SKM-1 treated with dmso at 0.1 percent for 144 hours (cell line): ENCODE data around the gene GBX1.

ENCODE experiments used
- DNase-seq: peaks from one replicate; lab custom pipeline; 2025; ENCODE audit not compliant: unreplicated experiment; lab: John Stamatoyannopoulos, UW

GBX1 gene

DNA sequence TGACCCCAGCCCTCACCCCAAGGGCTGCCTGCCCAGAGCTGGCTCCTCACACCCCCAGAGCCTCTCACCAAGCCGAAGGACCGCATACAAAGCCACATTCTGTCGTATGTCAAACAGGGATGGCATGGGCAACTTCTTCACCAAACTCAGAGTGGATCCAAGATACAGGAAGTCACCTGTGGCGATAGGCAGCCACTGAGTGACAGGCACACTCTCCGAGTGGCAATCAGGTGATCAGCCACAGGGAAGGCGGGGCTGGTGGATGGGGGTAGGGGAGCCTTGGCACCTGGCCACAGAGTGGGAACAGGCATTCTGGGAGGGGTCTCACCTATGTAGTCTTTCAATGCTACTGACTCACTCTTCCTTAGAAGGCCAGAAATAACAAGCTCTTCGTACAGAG lies 26.7 kb upstream of the GBX1 start:
- no peak for DNase-seq

DNA sequence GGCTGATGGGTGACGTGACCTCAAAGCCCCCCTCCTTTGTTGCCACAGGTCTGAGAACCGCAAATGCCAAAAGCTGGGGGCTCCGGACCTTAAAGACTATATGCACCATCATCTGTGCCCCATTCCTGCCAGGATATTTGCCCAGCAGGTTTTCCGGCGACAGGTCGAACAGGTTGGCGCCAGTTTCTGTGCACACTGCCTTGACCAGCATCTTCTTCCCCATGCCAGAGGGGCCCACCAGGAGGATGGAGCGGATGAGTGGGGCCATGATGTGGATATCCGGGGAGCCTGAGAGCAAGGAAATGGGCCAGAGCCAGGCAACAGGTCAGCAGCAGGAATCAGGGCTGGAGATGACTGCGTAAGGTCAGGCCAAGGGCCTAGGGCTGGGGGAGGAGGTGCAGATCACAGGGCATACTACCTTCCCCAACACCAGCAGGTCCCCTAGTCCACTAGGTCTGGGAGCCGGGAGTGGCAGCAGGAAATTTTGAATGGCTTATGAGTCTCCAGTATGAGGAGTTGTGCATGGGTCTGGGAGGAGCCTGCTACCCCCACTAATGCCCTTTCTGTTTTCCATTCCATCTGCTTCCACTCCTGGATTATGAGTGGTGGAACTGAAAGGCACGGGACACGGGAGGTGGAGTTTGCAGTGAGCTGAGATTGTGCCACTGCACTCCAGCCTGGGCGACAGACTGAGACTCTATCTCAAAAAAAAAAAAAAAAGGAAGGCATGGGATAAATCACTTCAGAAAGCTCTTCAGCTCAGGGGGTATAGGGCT lies 25.9 kb upstream of the GBX1 start:
- DNase-seq: no peak

DNA sequence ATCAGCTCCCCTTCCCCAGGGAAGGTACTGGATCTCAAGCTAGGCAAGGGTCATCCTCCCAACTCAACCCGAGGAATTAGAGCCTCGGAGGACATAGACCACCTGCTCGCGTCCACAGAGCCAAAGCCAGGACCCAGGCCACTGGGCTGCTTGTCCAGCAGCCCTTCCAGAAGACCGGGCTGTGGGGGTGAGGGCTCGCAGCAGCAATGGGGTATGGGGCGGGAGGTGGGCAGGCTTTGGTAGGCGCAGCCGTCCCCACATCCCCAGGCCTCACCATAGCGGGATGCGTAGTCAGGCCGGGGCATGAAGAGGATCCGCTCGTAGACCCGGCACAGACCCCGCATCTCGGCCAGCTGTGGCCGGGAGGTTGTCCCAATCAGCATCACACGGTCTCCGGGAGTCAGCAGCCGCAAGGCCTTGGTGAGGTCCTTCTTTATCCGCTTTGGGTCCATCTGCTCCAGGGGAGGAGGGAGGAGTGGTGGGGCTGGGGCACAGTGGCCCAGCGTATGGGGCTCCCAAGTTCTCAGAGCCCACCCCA lies 24.6 kb upstream of the GBX1 start:
- no peak for DNase-seq

DNA sequence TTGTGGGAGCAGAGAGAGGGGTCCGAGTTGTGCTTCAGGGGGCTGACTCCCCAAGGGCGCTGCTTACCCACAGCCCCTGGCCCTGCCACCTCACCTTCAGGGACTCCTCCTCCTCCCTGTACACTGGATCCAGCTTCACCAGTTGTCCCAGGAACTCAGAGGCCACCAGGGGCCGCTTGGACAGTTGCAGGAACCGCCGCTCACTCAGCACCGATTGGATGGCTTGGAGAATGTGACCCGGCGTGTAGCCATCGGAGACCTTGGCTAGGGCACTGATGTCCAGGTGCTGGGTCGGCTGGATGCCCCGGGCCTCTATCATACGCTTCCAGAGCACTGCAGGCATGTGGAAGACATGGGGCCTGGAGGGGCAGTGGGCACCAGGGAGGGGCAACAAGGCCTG lies 24.1 kb upstream of the GBX1 start:
- no peak for DNase-seq

DNA sequence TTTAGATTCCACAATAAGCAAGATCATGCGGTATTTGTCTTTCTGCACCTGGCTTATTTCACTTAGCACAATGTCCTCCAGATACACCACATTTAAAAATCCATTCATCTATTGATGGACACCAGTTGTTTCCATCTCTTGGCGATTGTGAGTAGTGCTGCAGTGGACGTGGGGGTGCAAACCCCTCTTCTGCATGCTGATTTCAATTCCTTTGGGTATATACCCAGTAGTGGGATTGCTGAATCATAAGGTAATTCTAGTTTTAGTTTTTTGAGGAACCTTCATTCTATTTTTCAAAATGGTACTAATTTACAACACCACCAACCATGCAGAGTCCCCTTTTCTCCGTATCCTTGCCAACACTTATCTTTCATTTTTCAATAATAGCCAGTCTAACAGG lies 21.5 kb upstream of the GBX1 start:
- no peak for DNase-seq

DNA sequence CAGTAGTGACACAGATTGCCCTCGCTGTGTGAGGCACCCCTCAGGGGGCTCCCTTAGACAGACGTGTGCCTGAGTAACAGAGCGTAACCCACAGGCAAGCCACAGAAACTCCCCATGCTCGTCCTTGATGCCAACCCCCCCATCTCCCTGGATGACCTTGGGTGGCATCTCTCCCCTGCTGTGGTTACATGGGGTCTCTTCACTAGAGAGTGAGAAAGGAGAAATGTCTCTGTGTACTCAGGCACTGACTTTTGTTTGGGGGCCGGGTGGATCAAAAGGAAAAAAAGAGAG lies 20.7 kb upstream of the GBX1 start:
- no peak for DNase-seq

DNA sequence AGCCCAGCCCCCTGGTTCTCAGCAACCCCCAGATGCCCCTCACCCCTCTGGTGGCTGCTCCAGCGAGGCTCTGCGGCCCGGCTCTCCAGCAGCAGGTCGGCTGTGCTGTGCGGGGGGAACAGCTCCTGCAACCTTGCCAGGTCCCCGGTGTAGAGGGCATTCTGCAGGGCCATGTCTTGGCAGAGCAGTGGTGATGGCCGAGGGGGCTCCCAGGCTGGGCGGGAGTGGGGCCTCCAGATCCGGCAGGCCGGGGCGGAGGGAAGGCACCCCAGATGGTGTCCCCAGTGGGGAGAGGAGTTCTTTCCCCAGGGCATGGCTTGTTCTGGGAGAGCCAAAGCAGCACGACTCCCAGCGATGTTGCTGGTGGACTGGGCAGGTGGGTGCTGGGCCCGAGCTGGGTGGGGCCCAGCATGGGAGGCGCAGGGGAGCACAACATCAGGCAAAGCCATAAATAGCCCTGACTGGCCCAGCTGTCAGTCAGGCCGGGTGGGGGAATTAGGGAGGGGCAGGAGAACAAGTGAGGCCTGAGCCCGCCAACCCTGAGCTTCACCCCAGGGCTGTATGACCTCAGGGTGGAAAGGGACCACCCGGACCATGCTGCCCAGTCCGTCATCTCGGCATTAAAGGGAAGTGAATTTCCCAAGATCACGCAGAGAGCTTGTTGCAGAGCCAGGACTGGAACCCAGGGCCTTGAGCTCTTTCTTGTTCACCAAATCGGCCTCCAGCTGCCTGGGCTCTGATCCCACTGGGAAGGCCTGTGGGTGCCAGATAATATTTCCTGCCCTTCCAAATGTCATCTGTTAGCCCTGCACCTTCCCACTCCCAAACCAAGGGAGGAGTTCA lies 20.1 kb upstream of the GBX1 start:
- no peak for DNase-seq

DNA sequence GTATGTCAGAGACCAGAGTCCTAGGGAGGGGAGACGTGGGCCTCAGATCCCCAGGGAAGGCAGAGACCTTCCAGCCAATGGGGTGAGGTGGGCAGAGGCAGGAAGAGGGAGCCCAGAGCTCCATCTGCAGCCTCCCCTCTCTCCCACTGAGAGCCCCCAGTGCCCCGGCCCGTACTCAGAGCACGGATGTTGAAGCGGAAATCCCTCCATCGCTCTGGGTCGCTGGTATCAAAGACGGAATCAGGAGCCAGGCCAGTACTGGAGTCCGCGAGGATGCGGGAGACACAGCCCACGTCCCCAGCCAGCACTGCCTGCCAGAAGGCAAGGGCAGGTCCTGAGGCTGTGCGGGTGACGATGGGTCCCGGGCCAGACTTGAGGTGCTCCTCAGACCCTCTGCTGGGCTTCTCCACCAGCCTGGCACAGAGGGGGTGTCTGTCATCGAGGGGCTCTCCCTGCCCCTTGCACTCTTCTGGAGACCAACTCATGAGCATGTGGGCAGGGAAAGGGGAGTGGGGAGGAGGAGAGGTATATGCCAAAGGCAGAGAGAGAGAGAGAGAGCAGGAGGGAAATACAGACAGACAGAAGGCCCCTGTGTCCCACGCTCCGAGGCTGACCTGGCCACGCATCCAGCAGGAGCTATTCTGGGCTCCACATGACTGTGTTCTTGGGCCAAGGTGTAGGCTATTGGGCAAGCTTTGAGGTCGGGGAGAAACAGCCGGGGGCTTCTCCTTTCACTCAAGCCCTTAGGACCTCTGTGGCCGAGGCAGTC lies 19.3 kb upstream of the GBX1 start, which contains the start of gene ASB10:
ASB10 (minus strand) TSS at position 611 of the 769 bp plus-strand sequence; CDS start at position 491, 120 bp downstream.
- no peak for DNase-seq

DNA sequence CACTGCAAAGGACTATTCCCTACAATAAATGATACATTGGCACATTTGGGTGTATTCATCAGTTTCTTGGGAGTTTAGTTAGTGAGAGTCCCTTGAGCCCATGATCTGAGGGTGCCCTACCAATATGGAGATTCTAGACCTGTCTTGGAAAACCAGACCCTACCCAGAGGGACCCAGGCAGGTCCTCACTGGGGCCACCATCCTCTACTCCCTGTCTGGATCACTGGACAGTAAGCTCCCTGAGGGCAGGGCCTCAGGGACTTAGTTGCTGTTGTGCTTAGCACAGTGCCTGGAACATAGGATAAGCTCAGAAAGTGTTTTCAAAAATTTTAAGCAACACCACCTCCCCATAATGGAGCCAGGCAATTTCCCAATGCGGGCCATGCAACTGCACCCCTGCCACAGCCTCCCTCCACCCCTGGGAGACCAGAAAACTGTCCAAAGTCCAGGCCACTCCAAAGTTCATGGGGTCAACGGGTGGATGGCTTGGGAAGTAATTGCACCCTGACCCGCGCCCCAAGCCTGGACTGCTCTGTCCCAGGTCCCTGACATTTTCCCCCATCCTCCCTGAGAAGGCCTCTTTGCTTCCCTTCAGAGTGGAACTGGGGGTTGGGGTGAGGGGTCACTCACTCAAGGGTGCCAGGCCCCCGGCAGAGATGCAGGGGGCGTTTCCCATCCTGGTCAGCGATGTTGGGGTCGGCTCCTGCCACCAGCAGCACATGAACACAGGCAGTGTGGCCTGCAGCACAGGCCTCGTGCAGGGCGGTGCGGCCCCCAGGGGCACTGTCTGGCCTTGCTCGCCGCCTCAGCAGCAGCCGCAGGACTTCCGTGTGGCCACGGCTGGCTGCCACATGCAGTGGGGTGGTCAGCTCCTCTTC lies 18.5 kb upstream of the GBX1 start:
- DNase-seq: no peak

DNA sequence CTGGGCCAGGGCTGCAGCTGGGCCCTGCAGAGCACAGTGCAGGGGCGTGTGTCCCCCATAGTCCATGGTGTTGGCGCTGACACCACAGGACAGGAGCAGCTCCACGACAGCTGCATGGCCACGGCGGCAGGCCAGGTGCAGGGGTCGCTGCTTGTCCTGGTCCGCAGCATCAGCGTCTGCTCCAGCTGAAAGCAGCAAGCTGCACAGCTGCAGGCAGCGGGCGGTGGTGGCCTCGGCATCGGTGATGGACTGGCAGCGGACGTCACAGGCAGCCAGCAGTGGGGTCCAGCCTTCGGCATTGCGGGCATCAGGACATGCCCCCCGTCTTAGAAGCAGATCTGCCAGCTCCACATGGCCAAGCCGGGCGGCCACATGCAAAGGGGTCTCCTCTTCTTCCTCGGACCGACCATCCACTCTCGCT lies 13.5 kb upstream of the GBX1 start:
- DNase-seq: no peak

DNA sequence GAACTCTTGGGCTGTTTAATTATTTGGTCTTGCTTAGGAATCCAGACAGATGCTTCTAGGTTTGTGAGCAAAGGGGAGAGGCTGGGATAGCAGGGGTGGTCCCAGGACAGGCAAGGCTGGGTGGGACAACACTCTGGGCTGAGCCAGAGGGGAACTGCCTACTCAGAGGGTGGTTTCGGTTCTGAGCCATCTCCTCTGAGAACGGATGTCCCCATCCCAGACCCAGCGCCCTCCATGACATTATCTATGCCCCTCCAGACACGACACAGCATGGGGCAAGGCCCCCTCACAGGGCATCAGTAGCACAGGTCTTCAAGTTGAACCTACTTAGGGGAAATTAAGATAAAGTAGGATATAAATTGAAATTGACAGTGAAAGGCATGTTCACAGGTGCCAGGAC lies 12.5 kb upstream of the GBX1 start:
- no peak for DNase-seq

DNA sequence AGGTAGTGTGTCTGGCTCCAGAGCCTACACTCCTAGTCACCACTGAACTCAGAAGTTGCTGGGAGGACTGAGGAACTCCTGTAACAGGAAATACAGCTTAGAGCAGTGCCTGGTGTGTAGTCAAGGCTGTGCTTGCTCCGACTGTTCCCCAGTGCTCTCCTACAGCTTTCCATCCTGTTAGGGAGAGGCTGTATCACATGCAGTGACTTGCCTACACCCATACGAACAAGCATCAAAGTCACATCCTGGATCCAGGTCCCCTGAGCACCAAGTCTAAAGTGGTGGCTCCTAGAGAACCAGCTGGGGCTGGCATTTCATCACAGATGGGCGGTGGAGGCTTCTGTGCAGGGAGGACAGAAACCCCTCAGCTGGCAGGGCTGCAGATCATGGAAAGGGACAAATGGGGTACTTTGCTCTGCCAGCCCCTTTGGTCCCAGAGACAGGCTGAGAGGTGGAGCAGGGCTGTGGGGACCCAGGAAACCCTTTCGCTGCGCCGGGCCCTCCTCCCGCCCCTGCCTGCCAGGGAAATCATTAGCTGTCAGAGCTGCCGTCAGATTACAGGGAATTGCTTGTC lies 11.9 kb upstream of the GBX1 start:
- DNase-seq: no peak

DNA sequence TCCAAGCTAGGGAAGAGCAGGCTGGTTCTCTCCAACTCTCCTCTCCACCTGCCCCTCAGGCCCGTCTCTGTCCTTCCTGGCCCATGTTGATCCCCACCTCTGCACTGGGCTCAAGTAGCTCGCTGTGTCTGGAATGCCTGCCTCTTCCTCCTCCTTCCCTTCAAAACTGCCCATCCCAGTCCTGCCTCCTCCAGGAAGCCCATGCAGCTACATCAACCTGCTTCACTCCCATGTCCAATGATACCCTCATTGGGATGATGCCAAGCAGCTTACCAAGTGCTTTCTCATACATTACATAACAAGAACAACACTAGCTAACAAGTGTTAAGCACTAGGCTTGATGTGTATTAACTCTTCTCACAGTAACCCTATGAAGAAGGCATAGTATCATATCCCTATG lies 11.3 kb upstream of the GBX1 start:
- DNase-seq: no peak

DNA sequence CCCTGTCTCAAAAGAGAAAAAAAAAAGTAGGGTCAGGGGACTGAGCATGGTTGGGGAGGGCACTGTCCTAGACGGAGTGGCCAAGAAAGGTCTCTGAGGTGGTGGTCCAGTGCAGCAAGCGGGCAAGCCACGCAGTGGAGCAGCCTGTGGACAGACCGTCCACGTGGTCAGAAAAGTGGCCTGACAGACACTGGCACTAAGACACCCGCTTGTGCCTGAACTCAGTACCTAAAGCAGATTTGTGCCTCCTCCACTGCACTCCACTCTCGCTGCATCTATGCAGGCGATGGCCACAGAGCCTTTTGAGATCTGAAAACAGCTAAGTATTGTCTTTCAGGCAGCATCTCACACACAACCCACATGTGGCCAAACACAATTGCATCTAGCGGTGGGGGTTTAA lies 10.7 kb upstream of the GBX1 start:
- DNase-seq: no peak

DNA sequence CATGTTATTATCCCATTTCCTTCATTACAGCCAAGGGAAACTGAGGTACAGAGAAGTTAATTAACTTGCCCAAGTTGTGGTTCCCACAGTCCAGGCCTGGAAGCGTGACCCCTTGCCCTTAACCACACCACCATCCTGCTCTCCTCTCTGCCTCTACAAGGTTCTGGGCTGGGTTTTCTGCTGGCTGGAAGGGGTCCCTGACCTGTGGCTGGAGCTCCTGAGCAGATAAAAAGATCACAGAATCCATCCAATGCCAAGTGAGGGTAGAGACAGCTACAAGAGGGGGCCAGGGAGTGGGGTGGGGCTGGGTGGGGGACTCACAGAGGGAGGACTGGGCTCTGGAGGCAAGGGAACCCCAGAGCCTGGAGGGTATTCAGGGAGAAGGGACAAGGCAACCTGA lies 9.8 kb upstream of the GBX1 start:
- no peak for DNase-seq

DNA sequence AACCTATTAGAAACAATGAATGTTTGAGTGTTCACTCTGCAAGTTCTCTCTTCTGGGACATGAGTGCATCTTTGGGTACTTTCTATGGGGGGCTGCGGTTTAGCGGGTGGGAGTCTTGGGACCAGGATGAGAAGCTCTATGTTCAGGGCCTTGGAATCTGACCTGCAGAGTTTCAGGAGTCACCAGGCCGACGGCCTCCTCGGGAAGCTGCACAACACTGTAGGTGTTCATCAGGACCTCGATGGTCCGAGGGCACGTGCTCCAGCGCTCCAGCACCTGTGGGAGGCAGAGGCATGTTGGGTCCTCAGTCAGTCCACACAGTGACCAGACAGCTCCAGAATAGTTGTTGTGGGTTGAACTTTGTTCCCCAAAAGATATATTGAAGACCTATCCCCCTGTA lies 8.9 kb upstream of the GBX1 start:
- DNase-seq: no peak

DNA sequence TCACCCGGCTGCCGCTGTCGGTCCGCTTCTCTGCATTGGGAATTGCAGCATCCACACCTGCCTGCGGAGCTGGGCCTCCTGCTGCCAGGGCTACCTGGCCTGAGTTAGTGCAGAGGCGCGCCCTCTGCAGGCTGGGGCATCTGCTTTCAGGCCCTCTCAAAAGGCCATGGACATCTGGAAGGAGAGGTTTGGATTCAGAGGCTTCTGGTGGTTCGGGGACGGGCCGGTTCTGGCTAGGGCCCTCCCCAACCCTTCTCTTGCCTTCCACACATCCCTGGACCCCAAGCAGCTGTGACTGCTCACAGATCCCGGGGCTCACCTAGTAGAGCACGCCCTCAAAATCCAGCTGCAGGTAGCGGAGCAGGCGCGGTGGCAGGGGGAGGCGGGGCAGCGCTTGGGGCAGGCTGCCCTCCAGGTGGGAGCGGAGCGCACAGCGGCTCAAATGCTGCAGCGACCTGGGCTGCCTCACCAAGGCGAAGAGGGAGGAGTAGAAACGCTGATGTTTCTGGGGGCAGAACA lies 8.4 kb upstream of the GBX1 start:
- DNase-seq: no peak

DNA sequence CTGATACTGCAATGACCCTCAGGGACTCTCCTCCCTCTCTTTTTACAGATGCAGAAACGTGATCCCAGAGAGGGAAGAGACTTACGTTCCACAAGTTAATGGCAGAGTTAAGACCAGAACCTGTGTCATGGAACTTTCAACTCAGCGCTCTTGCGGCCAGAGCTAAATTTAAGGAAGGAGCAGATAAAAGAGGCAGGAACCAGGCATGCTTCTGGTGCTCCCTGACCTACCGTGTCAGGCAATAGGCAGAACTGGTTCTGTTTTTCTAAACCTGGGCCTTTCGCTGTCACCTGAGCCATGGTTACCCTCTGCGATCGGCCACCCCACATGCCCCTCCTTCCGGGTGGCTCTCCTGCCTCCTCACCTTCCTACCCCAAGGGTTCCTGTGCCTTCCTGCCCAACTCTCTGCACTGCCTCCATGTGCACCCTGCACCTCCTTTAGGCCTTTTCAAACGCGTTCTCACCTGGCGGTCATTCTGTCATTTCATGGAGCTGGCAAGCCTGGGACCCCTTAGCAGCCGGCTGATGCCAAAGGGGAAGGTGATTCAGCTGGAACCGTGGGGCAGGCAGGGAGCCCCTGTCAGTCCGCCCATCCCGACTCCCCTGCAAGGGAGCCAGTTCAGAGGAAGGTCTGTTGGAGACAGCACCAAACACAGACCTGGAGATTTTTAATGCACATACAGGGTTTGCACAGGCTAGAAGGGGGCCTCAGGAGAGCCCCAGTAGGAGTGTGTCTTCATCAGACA lies 7.7 kb upstream of the GBX1 start:
- no peak for DNase-seq
